ENCODE results near the gene ROCK2. TPM values are rescaled to one million over a fixed set of nuclear protein-coding genes. Genes with fewer than 3 reads are reported as not detected.

The ROCK2 gene
- total and polyA plus RNA-seq, 3 donors from 2014 or later, result 4.6 to 33.7 (median 31.3) TPM

DNA sequence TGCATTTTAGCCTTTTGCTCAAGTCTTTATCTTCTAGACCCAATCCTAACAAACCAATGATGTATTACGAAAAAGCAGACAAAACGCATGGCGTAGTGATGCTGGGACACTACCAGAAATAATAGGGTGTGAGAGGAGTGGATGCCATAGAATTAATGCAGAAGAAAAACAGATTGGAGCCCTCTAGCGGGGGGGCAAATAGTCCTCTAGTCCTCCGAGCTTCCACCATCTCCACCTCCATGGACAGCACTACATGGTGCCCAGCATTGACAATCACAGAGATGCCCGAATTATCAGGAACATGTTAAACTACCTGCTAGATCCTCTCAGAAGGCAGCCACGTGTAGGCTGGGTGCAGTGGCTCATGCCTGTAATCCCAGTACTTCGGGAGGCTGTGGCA, 15.4 kb upstream of the ROCK2 start:
- intact Hi-C loops (cut with DNase I; ENCODE audit: low total_unique reads), result no loop called here

GRCh38 chr2:11357428-11357972, 13.1 kb upstream of the ROCK2 start:
- Histone ChIP-seq H3K36me3 (ENCODE audit: low read depth, missing control alignments) (no peaks in the 10 kb centered on the region), H3K27me3 (no peaks in the 10 kb centered on the region), H3K9me3 (no peaks in the 10 kb centered on the region), H3K4me3 (no peak overlapping the region), H3K4me1 (no peaks in the 10 kb centered on the region), H3K27ac (no peak overlapping the region)
- intact Hi-C loops (cut with DNase I; ENCODE audit: low total_unique reads), result no loop called here
- WGBS, 2 donors, result 81 to 86% methylated on average over 5 to 7 of the region's 7 CpGs
- TF ChIP-seq POLR2A (IDR thresholded peaks at IDR 0.05) (no peak), CTCF (IDR thresholded peaks at IDR 0.05) (no peak)
- no peak for DNase-seq

More for the DNA sequence above, 15.4 kb upstream of the ROCK2 start:
- DNase-seq, result no peak
- WGBS, 2 donors, result 85 to 89% methylated on average over 8 of the region's 8 CpGs
- Histone ChIP-seq H3K9me3 (no peaks in the 10 kb centered on the region), H3K27ac (no peak overlapping the region), H3K4me3 (no peak overlapping the region), H3K27me3 (no peaks in the 10 kb centered on the region), H3K36me3 (ENCODE audit: low read depth, missing control alignments) (no peaks in the 10 kb centered on the region), H3K4me1 (no peaks in the 10 kb centered on the region)
- no peak for TF ChIP-seq POLR2A (IDR thresholded peaks at IDR 0.05)
- TF ChIP-seq CTCF (IDR thresholded peaks at IDR 0.05), result no peak

GRCh38 chr2:11356764-11357163, 12.3 kb upstream of the ROCK2 start:
- Histone ChIP-seq H3K27me3 (no peaks in the 10 kb centered on the region), H3K4me3 (no peak overlapping the region), H3K27ac (no peak overlapping the region), H3K9me3 (no peaks in the 10 kb centered on the region), H3K36me3 (ENCODE audit: low read depth, missing control alignments) (no peaks in the 10 kb centered on the region), H3K4me1 (no peaks in the 10 kb centered on the region)
- DNase-seq, result no peak
- TF ChIP-seq CTCF (IDR thresholded peaks at IDR 0.05) (no peak), POLR2A (IDR thresholded peaks at IDR 0.05) (no peak)
- intact Hi-C loops (cut with DNase I; ENCODE audit: low total_unique reads), result no loop called here
- WGBS, 2 donors, result 61 to 72% methylated on average over 4 of the region's 4 CpGs

- intact Hi-C loops (cut with DNase I; ENCODE audit: low total_unique reads), result no loop called here
- WGBS, 2 donors, result 88 to 90% methylated on average over 10 to 11 of the region's 11 CpGs
- TF ChIP-seq POLR2A (IDR thresholded peaks at IDR 0.05), result no peak
- TF ChIP-seq CTCF (IDR thresholded peaks at IDR 0.05), result no peak
- no peaks in the 10 kb centered on the region for H3K4me1 ChIP-seq
- H3K9me3 ChIP-seq, result no peaks in the 10 kb centered on the region
- no peaks in the 10 kb centered on the region for H3K36me3 ChIP-seq (ENCODE audit: low read depth, missing control alignments)
- H3K27me3 ChIP-seq, result no peaks in the 10 kb centered on the region
- H3K4me3 ChIP-seq, result no peak overlapping the region
- DNase-seq, result no peak
- H3K27ac ChIP-seq, result no peak overlapping the region
These were observed 11.0 kb upstream of the ROCK2 start for GRCh38 chr2:11355194-11356053.
